ENCODE measurements around the gene TMEM43.

Gene TMEM43

DNA sequence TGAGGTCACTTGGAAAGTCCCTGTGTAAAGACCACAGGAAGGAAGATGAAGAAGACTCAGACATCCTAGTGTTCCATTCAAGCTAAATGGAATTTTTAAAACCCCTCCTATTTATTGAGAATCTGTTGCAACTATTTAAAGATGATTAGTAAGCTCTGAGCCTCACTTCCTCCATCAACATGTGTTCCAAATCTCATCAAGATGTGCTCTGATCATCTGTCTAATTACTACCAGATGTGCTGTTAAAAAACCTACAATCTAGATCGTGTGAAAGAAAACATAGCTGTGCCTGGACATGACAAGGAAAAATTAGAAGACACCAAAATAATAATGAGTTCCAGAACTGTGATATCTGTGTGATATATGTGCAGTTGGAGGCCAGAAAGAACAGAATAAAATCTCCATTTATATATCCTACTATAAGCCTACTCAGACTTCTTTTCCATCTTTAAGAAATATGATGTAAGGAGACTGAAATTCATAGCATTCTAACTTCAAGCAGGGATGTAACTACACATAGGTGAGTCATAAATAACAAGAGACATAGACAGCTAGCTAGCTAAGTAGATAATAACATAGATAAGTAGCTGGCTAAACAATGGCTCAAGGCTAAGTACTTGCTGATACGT is 45.8 kb downstream of the TMEM43 start:
- Histone ChIP-seq H3K9ac (no peak overlapping the region), H3K9me3 (no peaks in the 10 kb centered on the region), H3K4me3 (no peak overlapping the region), H3K36me3 (peaks cover 75% of the 10 kb centered on the region), H3K27me3 (no peaks in the 10 kb centered on the region; the same call in 1 of the 2 replicates), H3K4me2 (no peak overlapping the region), H3K27ac (no peak overlapping the region), H3K4me1 (peaks cover 14% of the 10 kb centered on the region), H4K20me1 (peaks cover 62% of the 10 kb centered on the region)
- TF ChIP-seq Cebpa-rat (IDR thresholded peaks at IDR 0.05), result no peak

DNA sequence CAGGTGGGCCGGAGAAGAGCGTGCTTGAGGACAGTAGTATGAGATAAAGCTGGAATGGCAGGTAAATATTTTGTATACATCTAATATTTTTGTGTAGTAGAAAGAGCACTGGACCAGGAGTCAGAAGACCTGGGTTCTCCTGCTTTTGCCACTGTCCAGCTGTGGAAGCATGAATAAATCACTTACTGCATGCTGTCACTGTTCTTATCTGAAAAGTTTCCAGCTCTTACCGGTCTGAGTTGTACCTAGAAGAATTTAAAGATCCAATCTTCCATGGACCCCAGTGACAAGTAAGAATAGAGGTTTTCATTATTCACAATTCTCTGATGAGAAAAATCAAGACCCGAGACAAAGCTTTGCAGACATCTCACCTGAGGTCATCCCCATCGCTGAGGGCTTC is 47.6 kb downstream of the TMEM43 start:
- Histone ChIP-seq H4K20me1 (peaks cover 76% of the 10 kb centered on the region), H3K4me3 (no peak overlapping the region), H3K36me3 (peaks cover 57% of the 10 kb centered on the region), H3K9ac (no peak overlapping the region), H3K27me3 (no peaks in the 10 kb centered on the region; the same call in 1 of the 2 replicates), H3K4me2 (no peak overlapping the region), H3K27ac (no peak overlapping the region), H3K9me3 (no peaks in the 10 kb centered on the region), H3K4me1 (peaks cover 32% of the 10 kb centered on the region)
- no peak for TF ChIP-seq Cebpa-rat (IDR thresholded peaks at IDR 0.05)

DNA sequence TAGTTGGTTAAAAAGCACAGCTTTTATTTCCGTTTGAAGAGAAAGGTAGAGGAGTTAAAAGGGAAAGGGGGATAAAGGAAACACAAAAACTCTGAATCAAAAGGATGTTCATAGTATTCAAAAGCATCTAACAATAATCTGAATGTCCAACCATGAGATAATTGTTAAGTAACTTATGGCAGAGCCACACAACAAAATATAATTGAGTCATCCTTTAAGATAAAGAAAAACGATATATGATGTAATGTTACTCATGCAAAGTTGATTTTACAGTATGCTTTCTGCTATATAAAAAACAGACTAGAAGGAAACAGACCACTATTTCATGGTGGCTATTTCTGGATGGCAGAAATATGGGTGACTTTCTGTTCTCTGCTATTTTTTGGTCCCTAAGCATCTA is 49.6 kb downstream of the TMEM43 start:
- Histone ChIP-seq H3K9ac (no peak overlapping the region), H3K4me3 (no peak overlapping the region), H3K4me2 (peak overlapping the region; percentile 96; the same call in 1 of the 2 replicates), H3K36me3 (peaks cover 37% of the 10 kb centered on the region), H4K20me1 (peaks cover 78% of the 10 kb centered on the region), H3K4me1 (peaks cover 42% of the 10 kb centered on the region), H3K9me3 (no peaks in the 10 kb centered on the region), H3K27ac (no peak overlapping the region), H3K27me3 (no peaks in the 10 kb centered on the region)
- TF ChIP-seq Cebpa-rat (IDR thresholded peaks at IDR 0.05), result no peak

DNA sequence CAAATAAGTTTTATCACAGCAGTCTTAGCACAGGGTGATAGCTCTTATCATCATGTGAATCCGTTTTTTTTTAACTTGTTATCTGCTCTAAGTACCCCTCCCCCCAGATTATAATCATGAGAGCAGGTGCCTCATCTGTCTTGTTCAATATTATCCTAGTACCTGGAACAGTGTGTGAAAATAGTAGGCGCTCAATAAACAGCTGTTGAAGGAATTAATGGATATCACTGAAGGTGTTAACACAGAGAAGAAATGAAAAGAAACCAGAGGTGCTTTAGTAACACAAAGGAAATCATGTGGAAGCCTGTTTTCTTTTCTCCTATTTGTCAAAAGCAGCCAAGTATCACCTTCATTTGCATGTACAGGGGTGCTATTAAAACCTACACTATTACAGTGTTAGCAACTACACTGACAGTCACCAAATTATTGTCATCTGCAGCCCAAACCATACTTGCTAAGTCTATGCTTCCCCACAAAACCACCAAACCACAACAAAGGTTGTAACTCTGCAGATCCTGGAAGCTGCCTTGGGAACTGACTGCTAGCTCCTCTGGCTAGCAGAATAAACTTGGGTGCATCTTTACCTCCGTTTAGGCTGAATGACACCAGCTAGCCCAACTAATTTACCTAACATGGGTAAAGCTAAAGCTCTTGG is 50.7 kb downstream of the TMEM43 start:
- H3K9ac ChIP-seq, result no peak overlapping the region
- H4K20me1 ChIP-seq, result peaks cover 70% of the 10 kb centered on the region
- H3K27me3 ChIP-seq, result no peaks in the 10 kb centered on the region
- H3K4me1 ChIP-seq, result peaks cover 52% of the 10 kb centered on the region
- peaks cover 27% of the 10 kb centered on the region for H3K36me3 ChIP-seq
- H3K9me3 ChIP-seq, result no peaks in the 10 kb centered on the region
- peak overlapping the region; percentile 96 for H3K4me2 ChIP-seq
- no peak for TF ChIP-seq Cebpa-rat (IDR thresholded peaks at IDR 0.05)
- H3K27ac ChIP-seq, result no peak overlapping the region
- no peak overlapping the region for H3K4me3 ChIP-seq

DNA sequence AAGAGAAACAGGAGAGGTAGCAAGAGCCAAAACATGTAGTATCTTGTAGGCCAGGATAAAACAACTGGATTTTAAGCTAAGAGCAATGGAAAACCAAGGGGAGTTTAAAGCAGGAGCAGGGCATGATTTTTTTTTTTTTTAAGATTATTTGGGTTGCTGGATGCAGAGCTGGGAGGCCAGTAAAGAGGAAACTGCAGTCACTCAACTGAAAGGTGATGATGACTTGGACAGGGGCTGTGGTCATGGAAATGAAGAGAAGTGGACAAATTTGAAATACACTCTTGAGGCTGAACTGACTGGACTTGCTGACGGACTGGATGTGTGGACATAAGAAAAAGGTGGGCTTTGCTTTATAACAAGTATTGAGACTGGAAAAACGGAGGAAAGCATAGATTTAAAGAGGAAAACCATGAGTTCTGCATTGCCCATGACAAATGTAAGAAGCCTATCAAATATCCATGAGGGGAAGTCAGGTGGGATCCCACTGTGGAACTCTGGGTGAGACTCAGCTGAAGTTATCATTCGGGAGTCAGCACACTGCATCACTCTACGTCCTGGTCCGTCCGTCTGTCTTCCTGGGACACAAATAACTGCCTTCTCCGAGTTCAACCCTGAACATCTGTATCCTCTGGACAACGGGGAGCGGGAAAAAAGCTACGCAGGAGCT is 52.9 kb downstream of the TMEM43 start:
- peaks cover 23% of the 10 kb centered on the region for H3K36me3 ChIP-seq
- no peak for TF ChIP-seq Cebpa-rat (IDR thresholded peaks at IDR 0.05)
- H3K4me2 ChIP-seq, result peak overlapping the region; percentile 96
- H3K4me3 ChIP-seq, result peak overlapping the region; percentile 93
- H3K27me3 ChIP-seq, result no peaks in the 10 kb centered on the region
- H3K27ac ChIP-seq, result peak overlapping the region; percentile 92
- H3K9me3 ChIP-seq, result no peaks in the 10 kb centered on the region
- peak overlapping the region; percentile 91 for H3K9ac ChIP-seq
- peaks cover 63% of the 10 kb centered on the region for H3K4me1 ChIP-seq
- peaks cover 53% of the 10 kb centered on the region for H4K20me1 ChIP-seq

DNA sequence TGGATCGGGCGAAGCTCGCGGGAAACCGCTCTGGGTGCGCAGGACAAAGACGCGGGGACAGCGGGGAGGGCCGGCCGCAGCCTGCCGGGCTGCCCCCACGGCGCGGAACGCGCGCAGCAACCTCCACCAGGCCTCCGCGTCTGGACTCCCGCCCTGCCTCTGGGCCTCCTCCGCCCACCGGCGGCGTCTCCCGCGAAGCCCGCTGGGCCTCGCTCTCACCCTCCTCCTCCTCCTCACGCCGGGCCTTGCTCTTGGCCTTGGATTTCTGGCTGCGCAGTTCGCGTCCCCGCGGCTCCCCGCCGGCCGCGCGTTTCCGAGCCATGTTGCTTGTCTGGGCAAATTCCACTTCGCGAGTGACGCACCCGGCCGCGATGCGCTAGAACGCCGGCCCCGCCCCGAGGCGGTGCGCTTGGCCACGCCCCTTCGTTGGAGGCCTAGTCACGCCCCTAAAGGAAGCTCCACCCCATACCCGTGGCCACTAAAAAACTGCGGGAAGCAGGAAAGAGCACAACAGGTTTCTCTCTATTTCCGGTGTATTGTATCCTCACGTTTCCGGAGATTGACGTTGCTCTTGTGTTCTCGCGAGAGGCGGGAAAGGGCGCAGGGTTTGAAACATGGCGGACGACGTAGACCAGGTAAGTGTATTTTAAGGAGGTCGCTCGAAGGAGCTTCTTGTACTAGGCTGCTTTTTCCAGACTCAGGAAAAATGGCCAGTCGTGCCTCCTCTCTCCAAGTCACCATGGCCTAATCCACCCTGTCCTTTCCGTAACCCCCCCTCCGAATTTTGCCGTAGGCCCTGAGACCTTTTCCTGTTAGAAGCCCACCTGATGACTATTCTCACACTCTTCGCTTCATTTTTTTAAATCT is 53.6 kb downstream of the TMEM43 start, which contains the start of the genes LSM3 and XPC:
LSM3 (plus strand) TSS at position 571 of the 867 bp plus-strand sequence; CDS start at position 615, 44 bp downstream.
XPC (minus strand) TSS at position 355 of the 867 bp plus-strand sequence; CDS start at position 322, 33 bp downstream.
- Histone ChIP-seq H3K36me3 (peaks cover 25% of the 10 kb centered on the region), H3K4me3 (peak within 1 kb of the TSS; percentile 93), H3K9ac (peak within 1 kb of the TSS; percentile 91), H4K20me1 (peaks cover 52% of the 10 kb centered on the region), H3K9me3 (no peaks in the 10 kb centered on the region), H3K27me3 (no peaks in the 10 kb centered on the region), H3K4me1 (peaks cover 67% of the 10 kb centered on the region), H3K27ac (peak within 1 kb of the TSS; percentile 92), H3K4me2 (peak within 1 kb of the TSS; percentile 97)
- no peak for TF ChIP-seq Cebpa-rat (IDR thresholded peaks at IDR 0.05)

DNA sequence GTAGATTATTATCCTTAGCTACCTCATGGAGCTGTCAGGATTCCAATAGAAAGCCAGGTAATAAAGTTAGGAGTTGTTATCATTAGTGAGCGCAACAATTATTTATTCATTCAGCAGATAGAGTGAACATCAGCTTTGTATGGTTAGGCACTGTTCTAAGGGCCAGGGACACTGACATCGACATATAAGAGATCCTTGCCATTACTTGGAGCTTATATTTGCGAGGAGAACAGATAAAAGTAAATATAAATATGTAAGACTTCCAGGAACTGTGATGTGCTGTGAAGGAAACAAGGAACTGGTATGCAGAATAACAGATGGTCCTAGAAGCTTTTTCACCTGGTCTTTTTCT is 54.2 kb downstream of the TMEM43 start:
- H3K27ac ChIP-seq, result peak overlapping the region; percentile 92
- H3K4me2 ChIP-seq, result peak overlapping the region; percentile 97
- no peaks in the 10 kb centered on the region for H3K27me3 ChIP-seq
- no peaks in the 10 kb centered on the region for H3K9me3 ChIP-seq
- no peak for TF ChIP-seq Cebpa-rat (IDR thresholded peaks at IDR 0.05)
- H3K4me1 ChIP-seq, result peaks cover 67% of the 10 kb centered on the region
- peaks cover 30% of the 10 kb centered on the region for H3K36me3 ChIP-seq
- H4K20me1 ChIP-seq, result peaks cover 46% of the 10 kb centered on the region
- H3K9ac ChIP-seq, result peak overlapping the region; percentile 91
- peak overlapping the region; percentile 93 for H3K4me3 ChIP-seq

DNA sequence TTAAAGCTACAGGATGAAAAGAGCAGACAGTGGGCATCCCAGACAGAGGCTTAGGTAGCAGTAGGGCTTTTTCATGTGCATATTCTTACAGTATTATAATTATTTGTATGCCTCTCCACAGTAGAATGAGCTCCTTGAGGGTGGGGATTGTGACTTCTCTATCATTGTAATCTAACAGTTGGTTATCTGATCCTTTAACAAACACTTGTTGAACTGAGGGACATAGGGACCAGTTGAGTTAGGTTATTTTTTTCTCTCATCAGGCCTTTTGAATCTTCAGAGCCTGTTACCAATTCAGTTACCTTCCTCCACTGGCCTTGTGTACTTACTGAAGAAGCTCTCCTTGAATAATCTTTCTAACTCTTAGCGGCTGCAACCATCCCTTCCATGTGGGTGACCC is 54.9 kb downstream of the TMEM43 start:
- Histone ChIP-seq H3K4me1 (peaks cover 62% of the 10 kb centered on the region), H3K9ac (peak overlapping the region; percentile 91; the same call in 1 of the 2 replicates), H3K27ac (no peak overlapping the region)

DNA sequence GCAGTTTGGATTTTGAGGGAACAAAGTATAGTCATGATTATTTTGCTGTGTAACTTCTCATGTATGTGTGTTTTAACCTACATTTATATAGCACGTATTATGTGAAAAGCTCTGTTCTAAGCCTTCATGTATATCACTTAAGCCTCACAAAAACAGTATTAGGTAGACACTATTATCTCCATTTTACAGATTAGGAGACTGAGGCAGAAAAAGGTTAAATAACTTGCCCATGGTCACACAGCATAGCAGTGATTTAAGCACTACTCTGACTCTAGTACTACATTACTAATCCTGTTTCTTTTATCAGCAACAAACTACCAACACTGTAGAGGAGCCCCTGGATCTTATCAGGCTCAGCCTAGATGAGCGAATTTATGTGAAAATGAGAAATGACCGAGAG is 56.4 kb downstream of the TMEM43 start:
- no peak overlapping the region for H3K4me2 ChIP-seq
- TF ChIP-seq Cebpa-rat (IDR thresholded peaks at IDR 0.05), result no peak

More for the DNA sequence above, 54.9 kb downstream of the TMEM43 start:
- H3K4me2 ChIP-seq, result peak overlapping the region; percentile 97
- no peaks in the 10 kb centered on the region for H3K27me3 ChIP-seq
- H3K4me3 ChIP-seq, result peak overlapping the region; percentile 93
- H3K9me3 ChIP-seq, result no peaks in the 10 kb centered on the region
- H3K36me3 ChIP-seq, result peaks cover 35% of the 10 kb centered on the region
- H4K20me1 ChIP-seq, result peaks cover 39% of the 10 kb centered on the region
- TF ChIP-seq Cebpa-rat (IDR thresholded peaks at IDR 0.05), result no peak

More for the DNA sequence above, 56.4 kb downstream of the TMEM43 start:
- Histone ChIP-seq H3K36me3 (peaks cover 50% of the 10 kb centered on the region), H3K27ac (no peak overlapping the region), H3K27me3 (no peaks in the 10 kb centered on the region), H3K4me3 (no peak overlapping the region), H4K20me1 (peaks cover 34% of the 10 kb centered on the region), H3K9me3 (no peaks in the 10 kb centered on the region), H3K9ac (no peak overlapping the region), H3K4me1 (peaks cover 47% of the 10 kb centered on the region)
